K562 (cell line): ENCODE results near the gene AGMO. TPM values are rescaled to one million over a fixed set of nuclear protein-coding genes. Genes with fewer than 3 reads are reported as not detected.

Source experiments
- ATAC-seq: fragments of 200-7000 bp; cut with Tn5 transposase; 3 replicates; pipeline ENCODE4 v1.9.1; 2020; ENCODE audit warnings: moderate library complexity
- BruUV-seq: library from RNA; stranded (reverse); fragments of 400-500 nt; replicated peaks from 2 replicates; lab custom pipeline; 2021; lab: Mats Ljungman, UMichigan
- CTCF ChIA-PET: fragments of 300-600 bp; formaldehyde crosslinking; extraction: SDS; loops from one replicate; lab custom pipeline; 2021; ENCODE audit warnings: low intra/inter-chr PET ratio; lab: Yijun Ruan, JAX
- POLR2A ChIA-PET: fragments of 300-600, 350-650 bp; sonication (Branson Sonifier 250); formaldehyde crosslinking; extraction: SDS; loops from one replicate; lab custom pipeline; 2021; ENCODE audit warnings: antibody characterized with exemption, inconsistent platforms; lab: Yijun Ruan, JAX
- DNase-seq, 4 experiments: peaks; one replicate each; pipeline versions ENCODE4 v3.0.0 to v3.0.0-alpha.2; 2011 to 2018; ENCODE audit warnings: low spot score in 3 of 4, mixed read lengths in 3 of 4; ENCODE audit errors: extremely low read depth in 1 of 4
- FAIRE-seq: peaks from 2 replicates; lab custom pipeline; 2011; peaks lifted over from hg19 to GRCh38; lab: Jason Lieb, UNC
- H2AFZ ChIP-seq: 2 replicates; pipeline ENCODE4 v1.6.0; 2011; ENCODE audit warnings: low read depth, low read length, control low read depth, inconsistent platforms
- H3K27ac ChIP-seq: fragments of 200-600 bp; 3 replicates; pipeline ENCODE4 v1.8.0; 2011; ENCODE audit warnings: low read depth, mild to moderate bottlenecking, control low read depth, inconsistent platforms, low read length, moderate library complexity, mixed read lengths; ENCODE audit errors: extremely low read depth
- H3K27me3 ChIP-seq, 2 experiments: fragments of 300-600 bp in 1 of 2; 2 replicates in 1 of 2; 3 replicates in 1 of 2; pipeline versions ENCODE4 v1.6.0 to v1.8.0; 2011; ENCODE audit warnings: inconsistent platforms in 2 of 2, low read length in 2 of 2, mild to moderate bottlenecking in 1 of 2, mixed read lengths in 1 of 2, moderate library complexity in 1 of 2; ENCODE audit not compliant: control insufficient read depth in 2 of 2, insufficient read depth in 2 of 2
- H3K36me3 ChIP-seq: fragments of 300-600 bp; 3 replicates; pipeline ENCODE4 v1.8.0; 2011; ENCODE audit warnings: mild to moderate bottlenecking, low read length, inconsistent platforms; ENCODE audit not compliant: control insufficient read depth, insufficient read depth
- H3K4me1 ChIP-seq, 2 experiments: fragments of 200-600 bp in 1 of 2; replicated peaks in 1 of 2; 2 replicates in 1 of 2; 3 replicates in 1 of 2; pipeline versions ENCODE4 v1.5.1 to v1.8.0; 2011; ENCODE audit warnings: inconsistent platforms in 2 of 2, low read length in 2 of 2, mild to moderate bottlenecking in 1 of 2, mixed read lengths in 1 of 2, moderate library complexity in 1 of 2; ENCODE audit not compliant: control insufficient read depth in 2 of 2, insufficient read depth in 2 of 2
- H3K4me2 ChIP-seq: 2 replicates; pipeline ENCODE4 v1.6.1; 2011; ENCODE audit warnings: low read length, control low read depth, inconsistent platforms, mixed read lengths; ENCODE audit not compliant: insufficient read depth
- H3K4me3 ChIP-seq: fragments of 200-600 bp; sonication (generic), shearing (Covaris generic); 2 replicates; pipeline ENCODE4 v1.5.1; 2016; ENCODE audit warnings: control low read depth, inconsistent platforms
- H3K79me2 ChIP-seq: fragments of 200-600 bp; 3 replicates; pipeline ENCODE4 v1.8.0; 2011; ENCODE audit warnings: low read length, inconsistent platforms; ENCODE audit not compliant: control insufficient read depth, insufficient read depth
- H3K9ac ChIP-seq, 2 experiments: 2 replicates each; pipeline versions ENCODE4 v1.6.0 to v1.6.1; 2011; ENCODE audit warnings: low read depth in 2 of 2, low read length in 2 of 2, control low read depth in 1 of 2, inconsistent platforms in 1 of 2, mild to moderate bottlenecking in 1 of 2, mixed read lengths in 1 of 2; ENCODE audit not compliant: insufficient read depth in 1 of 2
- H3K9me1 ChIP-seq: one replicate; pipeline ENCODE4 v1.6.0; 2011; ENCODE audit warnings: inconsistent platforms, mild to moderate bottlenecking, low read length, moderate library complexity; ENCODE audit not compliant: control insufficient read depth, insufficient read depth
- H3K9me3 ChIP-seq: replicated peaks from 2 replicates; pipeline ENCODE4 v1.5.1; 2011; ENCODE audit warnings: low read depth, low read length, inconsistent platforms; ENCODE audit not compliant: control insufficient read depth, insufficient read depth
- H4K20me1 ChIP-seq: replicated peaks from 2 replicates; pipeline ENCODE4 v1.6.1; 2011; ENCODE audit warnings: low read length, inconsistent platforms, mixed read lengths; ENCODE audit not compliant: control insufficient read depth, insufficient read depth
- HDAC1 ChIP-seq, 2 experiments: fragments of 450-650 bp; IDR thresholded peaks; 2 replicates each; pipeline ENCODE4 v1.6.1; 2016 to 2017; ENCODE audit warnings: inconsistent platforms in 1 of 2, mild to moderate bottlenecking in 1 of 2, moderate library complexity in 1 of 2
- MCM7 ChIP-seq, 2 experiments: fragments of 450-650 bp; IDR thresholded peaks; 2 replicates each; pipeline ENCODE4 v1.6.1; 2016 to 2018
- STAT5B ChIP-seq: fragments of 250-450 bp; sonication (Bioruptor Pico); IDR thresholded peaks from 2 replicates; pipeline ENCODE4 v1.8.0; 2021; ENCODE audit warnings: mild to moderate bottlenecking, inconsistent platforms
- TGIF2 ChIP-seq: sonication (generic); formaldehyde crosslinking; IDR thresholded peaks from 2 replicates; pipeline ENCODE4 v1.8.1; 2022; ENCODE audit warnings: mild to moderate bottlenecking, missing genetic modification reagents, moderate library complexity
- ZFP30 ChIP-seq: fragments of 250-450 bp; sonication (Bioruptor Pico); IDR thresholded peaks from 2 replicates; pipeline ENCODE4 v1.8.0; 2022; ENCODE audit warnings: moderate library complexity, mild to moderate bottlenecking, inconsistent platforms, borderline replicate concordance
- ZNF589 ChIP-seq: fragments of 200-800 bp; sonication (Bioruptor generic); IDR thresholded peaks from 2 replicates; pipeline ENCODE4 v1.6.1; 2016; ENCODE audit warnings: low read depth, missing genetic modification characterization, missing compliant biosample characterization
- WGBS: fragments of 100-300 bp; shearing (Covaris generic); methylation state at CpG from one replicate; pipeline ENCODE4 v1.1.6; 2016; ENCODE audit warnings: low coverage, mixed read lengths; ENCODE audit not compliant: insufficient coverage; ENCODE audit errors: missing lambda C conversion rate; 5-methylcytosine and 5-hydroxymethylcytosine counted together
- in situ Hi-C: fragments of 300-500 bp; cut with MboI; formaldehyde crosslinking; loops from 4 replicates; pipeline ENCODE4 v1.15.0; 2018; ENCODE audit warnings: inconsistent platforms, mixed read lengths
- intact Hi-C: fragments of 100-400 bp; cut with micrococcal nuclease; formaldehyde crosslinking; loops from 2 replicates; pipeline ENCODE4 v1.14.2; 2022
- polyA plus RNA-seq, 8 experiments: library from polyadenylated mRNA; depleted of rRNA in 4 of 8; stranded (reverse) in 5 of 8; unstranded in 3 of 8; fragments of >200 nt; fragmentation: Nextera tagmentation in 2 of 8; fragmentation: Illumina TruSeq in 1 of 8; extraction: Ambion mirVana in 2 of 8; extraction: Trizol in 1 of 8; gene quantifications; 2 replicates each; pipeline versions ENCODE4 v1.2.1 to v1.2.3, GENCODE V29; 2011 to 2014; ENCODE audit warnings: inconsistent platforms in 1 of 8, missing spikeins in 1 of 8
- total RNA-seq, 7 experiments: library from RNA; depleted of rRNA in 6 of 7; stranded (reverse); fragments of >200 nt in 6 of 7; fragmentation: Illumina TruSeq in 2 of 7; extraction: Trizol in 2 of 7; gene quantifications; 2 replicates each; pipeline versions ENCODE4 v1.2.1 to v1.2.3, GENCODE V29; 2011 to 2021; ENCODE audit warnings: low replicate concordance in 1 of 7
- TF ChIP-seq, protein P1 (sequence below), 2 experiments: fragments of 150-350 bp in 1 of 2; IDR thresholded peaks; 2 replicates each; pipeline ENCODE4 v1.6.1; 2012 to 2016; ENCODE audit warnings: low read depth in 2 of 2, low read length in 2 of 2, mild to moderate bottlenecking in 1 of 2, moderate library complexity in 1 of 2
- TF ChIP-seq, protein P2 (sequence below): sonication (generic); formaldehyde crosslinking; IDR thresholded peaks from 2 replicates; pipeline ENCODE4 v1.8.0; 2022; ENCODE audit warnings: mild to moderate bottlenecking, missing genetic modification reagents
- TF ChIP-seq, protein P3 (sequence below): fragments of 450-650 bp; IDR thresholded peaks from 2 replicates; pipeline ENCODE4 v1.6.1; 2014; ENCODE audit warnings: low read depth, mild to moderate bottlenecking, moderate library complexity, borderline replicate concordance
- TF ChIP-seq, protein P4 (sequence below), 2 experiments: IDR thresholded peaks; 2 replicates each; pipeline ENCODE4 v1.6.1; 2011; ENCODE audit warnings: borderline replicate concordance in 1 of 2, control low read depth in 1 of 2, low read depth in 1 of 2, low read length in 1 of 2, mild to moderate bottlenecking in 1 of 2, mixed read lengths in 1 of 2, moderate library complexity in 1 of 2; ENCODE audit not compliant: insufficient read depth in 1 of 2, insufficient read length in 1 of 2, poor library complexity in 1 of 2, severe bottlenecking in 1 of 2; ENCODE audit errors: extremely low read depth in 1 of 2
- TF ChIP-seq, protein P5 (sequence below): fragments of 250-450 bp; sonication (Bioruptor Pico); IDR thresholded peaks from 2 replicates; pipeline ENCODE4 v1.6.1; 2021; ENCODE audit warnings: mild to moderate bottlenecking

The AGMO gene
- total and polyA plus RNA-seq, 9 of the 15 experiments (the other 6 are each of a cell fraction or from before 2014, with no cell fraction given) = 0.30 to 1.4 (median 0.69) TPM; not detected in 1

DNA sequence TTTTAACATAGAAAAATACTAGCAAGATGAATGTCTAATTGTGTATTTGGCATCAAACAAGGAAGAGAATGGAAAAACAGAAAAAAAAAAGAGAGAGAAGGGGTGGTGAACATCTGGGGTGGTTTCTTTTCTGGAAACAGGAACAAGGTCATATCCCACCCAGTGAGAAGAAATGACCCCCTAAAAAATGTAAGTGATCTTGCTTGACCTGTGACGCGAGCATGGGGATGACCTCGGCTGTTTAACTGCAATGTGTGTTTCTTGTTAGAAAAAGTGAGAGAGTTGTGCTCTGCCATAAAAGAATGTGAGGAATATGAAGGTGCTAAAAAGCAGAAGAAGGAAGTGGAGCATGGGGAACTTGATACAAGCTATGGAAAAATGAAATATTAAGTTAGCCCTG is 258.5 kb downstream of the AGMO start:
- intact Hi-C loops = no loop called here
- ChIA-PET POLR2A (no interaction called here), CTCF (no interaction called here)
- Histone ChIP-seq H3K79me2 (no peaks in the 10 kb centered on the region), H3K4me3 (no peak overlapping the region), H3K9me1 (no peaks in the 10 kb centered on the region), H3K27ac (no peak overlapping the region), H3K9me3 (no peaks in the 10 kb centered on the region), H3K36me3 (no peaks in the 10 kb centered on the region), H3K4me2 (no peak overlapping the region), H3K4me1 (no peaks in the 10 kb centered on the region), H4K20me1 (no peaks in the 10 kb centered on the region), H3K9ac (no peak overlapping the region), H2AFZ (no peak overlapping the region), H3K27me3 (no peaks in the 10 kb centered on the region)
- no TSS peak for BruUV-seq
- ATAC-seq (no peak), FAIRE-seq (no peak), DNase-seq (no peak)
- WGBS = 0% methylated on average over 3 of the region's 3 CpGs
- in situ Hi-C loops = loop anchor here (25.0 kb wide), 1 partner anchor 759 kb away; no protein-coding TSS in a partner anchor
- TF ChIP-seq MCM7 (IDR thresholded peaks at IDR 0.05) = no peak
- TF ChIP-seq HDAC1 (IDR thresholded peaks at IDR 0.05) = no peak
- no peak for TF ChIP-seq STAT5B
- TF ChIP-seq TGIF2 (CRISPR knock-in tag) = no peak
- TF ChIP-seq, protein P1, sequence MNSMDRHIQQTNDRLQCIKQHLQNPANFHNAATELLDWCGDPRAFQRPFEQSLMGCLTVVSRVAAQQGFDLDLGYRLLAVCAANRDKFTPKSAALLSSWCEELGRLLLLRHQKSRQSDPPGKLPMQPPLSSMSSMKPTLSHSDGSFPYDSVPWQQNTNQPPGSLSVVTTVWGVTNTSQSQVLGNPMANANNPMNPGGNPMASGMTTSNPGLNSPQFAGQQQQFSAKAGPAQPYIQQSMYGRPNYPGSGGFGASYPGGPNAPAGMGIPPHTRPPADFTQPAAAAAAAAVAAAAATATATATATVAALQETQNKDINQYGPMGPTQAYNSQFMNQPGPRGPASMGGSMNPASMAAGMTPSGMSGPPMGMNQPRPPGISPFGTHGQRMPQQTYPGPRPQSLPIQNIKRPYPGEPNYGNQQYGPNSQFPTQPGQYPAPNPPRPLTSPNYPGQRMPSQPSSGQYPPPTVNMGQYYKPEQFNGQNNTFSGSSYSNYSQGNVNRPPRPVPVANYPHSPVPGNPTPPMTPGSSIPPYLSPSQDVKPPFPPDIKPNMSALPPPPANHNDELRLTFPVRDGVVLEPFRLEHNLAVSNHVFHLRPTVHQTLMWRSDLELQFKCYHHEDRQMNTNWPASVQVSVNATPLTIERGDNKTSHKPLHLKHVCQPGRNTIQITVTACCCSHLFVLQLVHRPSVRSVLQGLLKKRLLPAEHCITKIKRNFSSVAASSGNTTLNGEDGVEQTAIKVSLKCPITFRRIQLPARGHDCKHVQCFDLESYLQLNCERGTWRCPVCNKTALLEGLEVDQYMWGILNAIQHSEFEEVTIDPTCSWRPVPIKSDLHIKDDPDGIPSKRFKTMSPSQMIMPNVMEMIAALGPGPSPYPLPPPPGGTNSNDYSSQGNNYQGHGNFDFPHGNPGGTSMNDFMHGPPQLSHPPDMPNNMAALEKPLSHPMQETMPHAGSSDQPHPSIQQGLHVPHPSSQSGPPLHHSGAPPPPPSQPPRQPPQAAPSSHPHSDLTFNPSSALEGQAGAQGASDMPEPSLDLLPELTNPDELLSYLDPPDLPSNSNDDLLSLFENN (IDR thresholded peaks at IDR 0.05; ENCODE audit: low read depth in 2 of 2, low read length in 2 of 2) = no peak
- TF ChIP-seq, protein P2, sequence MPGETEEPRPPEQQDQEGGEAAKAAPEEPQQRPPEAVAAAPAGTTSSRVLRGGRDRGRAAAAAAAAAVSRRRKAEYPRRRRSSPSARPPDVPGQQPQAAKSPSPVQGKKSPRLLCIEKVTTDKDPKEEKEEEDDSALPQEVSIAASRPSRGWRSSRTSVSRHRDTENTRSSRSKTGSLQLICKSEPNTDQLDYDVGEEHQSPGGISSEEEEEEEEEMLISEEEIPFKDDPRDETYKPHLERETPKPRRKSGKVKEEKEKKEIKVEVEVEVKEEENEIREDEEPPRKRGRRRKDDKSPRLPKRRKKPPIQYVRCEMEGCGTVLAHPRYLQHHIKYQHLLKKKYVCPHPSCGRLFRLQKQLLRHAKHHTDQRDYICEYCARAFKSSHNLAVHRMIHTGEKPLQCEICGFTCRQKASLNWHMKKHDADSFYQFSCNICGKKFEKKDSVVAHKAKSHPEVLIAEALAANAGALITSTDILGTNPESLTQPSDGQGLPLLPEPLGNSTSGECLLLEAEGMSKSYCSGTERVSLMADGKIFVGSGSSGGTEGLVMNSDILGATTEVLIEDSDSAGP (CRISPR knock-in tag) = no peak
- no peak for TF ChIP-seq ZNF589 (CRISPR knock-in tag)
- no peak for TF ChIP-seq ZFP30 (CRISPR knock-in tag)
- TF ChIP-seq, protein P3, sequence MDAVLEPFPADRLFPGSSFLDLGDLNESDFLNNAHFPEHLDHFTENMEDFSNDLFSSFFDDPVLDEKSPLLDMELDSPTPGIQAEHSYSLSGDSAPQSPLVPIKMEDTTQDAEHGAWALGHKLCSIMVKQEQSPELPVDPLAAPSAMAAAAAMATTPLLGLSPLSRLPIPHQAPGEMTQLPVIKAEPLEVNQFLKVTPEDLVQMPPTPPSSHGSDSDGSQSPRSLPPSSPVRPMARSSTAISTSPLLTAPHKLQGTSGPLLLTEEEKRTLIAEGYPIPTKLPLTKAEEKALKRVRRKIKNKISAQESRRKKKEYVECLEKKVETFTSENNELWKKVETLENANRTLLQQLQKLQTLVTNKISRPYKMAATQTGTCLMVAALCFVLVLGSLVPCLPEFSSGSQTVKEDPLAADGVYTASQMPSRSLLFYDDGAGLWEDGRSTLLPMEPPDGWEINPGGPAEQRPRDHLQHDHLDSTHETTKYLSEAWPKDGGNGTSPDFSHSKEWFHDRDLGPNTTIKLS = no peak
- TF ChIP-seq, protein P4, sequence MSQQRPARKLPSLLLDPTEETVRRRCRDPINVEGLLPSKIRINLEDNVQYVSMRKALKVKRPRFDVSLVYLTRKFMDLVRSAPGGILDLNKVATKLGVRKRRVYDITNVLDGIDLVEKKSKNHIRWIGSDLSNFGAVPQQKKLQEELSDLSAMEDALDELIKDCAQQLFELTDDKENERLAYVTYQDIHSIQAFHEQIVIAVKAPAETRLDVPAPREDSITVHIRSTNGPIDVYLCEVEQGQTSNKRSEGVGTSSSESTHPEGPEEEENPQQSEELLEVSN (IDR thresholded peaks at IDR 0.05; ENCODE audit: borderline replicate concordance in 1 of 2, extremely low read depth in 1 of 2, insufficient read depth in 1 of 2, insufficient read length in 1 of 2, low read depth in 1 of 2, low read length in 1 of 2, poor library complexity in 1 of 2, severe bottlenecking in 1 of 2) = no peak
- TF ChIP-seq, protein P5, sequence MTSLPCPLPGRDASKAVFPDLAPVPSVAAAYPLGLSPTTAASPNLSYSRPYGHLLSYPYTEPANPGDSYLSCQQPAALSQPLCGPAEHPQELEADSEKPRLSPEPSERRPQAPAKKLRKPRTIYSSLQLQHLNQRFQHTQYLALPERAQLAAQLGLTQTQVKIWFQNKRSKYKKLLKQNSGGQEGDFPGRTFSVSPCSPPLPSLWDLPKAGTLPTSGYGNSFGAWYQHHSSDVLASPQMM (CRISPR knock-in tag) = no peak
